ENCODE results near the gene DZIP1L.
A peak's percentile ranks its signal among the peaks of the same experiment; 100 is the strongest.

Gene DZIP1L

GRCh38 chr3:138057384-138057783 is 58.0 kb downstream of the DZIP1L start:
- DNase-seq (ENCODE audit: extremely low read depth, insufficient read length): no peak
- H3K36me3 ChIP-seq (ENCODE audit: control insufficient read depth, insufficient read depth, low read length): no peaks in the 10 kb centered on the region
- TF ChIP-seq, protein P1, sequence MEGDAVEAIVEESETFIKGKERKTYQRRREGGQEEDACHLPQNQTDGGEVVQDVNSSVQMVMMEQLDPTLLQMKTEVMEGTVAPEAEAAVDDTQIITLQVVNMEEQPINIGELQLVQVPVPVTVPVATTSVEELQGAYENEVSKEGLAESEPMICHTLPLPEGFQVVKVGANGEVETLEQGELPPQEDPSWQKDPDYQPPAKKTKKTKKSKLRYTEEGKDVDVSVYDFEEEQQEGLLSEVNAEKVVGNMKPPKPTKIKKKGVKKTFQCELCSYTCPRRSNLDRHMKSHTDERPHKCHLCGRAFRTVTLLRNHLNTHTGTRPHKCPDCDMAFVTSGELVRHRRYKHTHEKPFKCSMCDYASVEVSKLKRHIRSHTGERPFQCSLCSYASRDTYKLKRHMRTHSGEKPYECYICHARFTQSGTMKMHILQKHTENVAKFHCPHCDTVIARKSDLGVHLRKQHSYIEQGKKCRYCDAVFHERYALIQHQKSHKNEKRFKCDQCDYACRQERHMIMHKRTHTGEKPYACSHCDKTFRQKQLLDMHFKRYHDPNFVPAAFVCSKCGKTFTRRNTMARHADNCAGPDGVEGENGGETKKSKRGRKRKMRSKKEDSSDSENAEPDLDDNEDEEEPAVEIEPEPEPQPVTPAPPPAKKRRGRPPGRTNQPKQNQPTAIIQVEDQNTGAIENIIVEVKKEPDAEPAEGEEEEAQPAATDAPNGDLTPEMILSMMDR (IDR thresholded peaks at IDR 0.05; ENCODE audit: insufficient read depth, low read length, poor library complexity, severe bottlenecking): no peak
- H3K27me3 ChIP-seq (replicated peaks; ENCODE audit: control insufficient read depth, insufficient read depth, low read length): no peaks in the 10 kb centered on the region
- H3K4me3 ChIP-seq (replicated peaks; ENCODE audit: low read depth, low read length): no peak overlapping the region

- TF ChIP-seq, protein P1 (IDR thresholded peaks at IDR 0.05; ENCODE audit: insufficient read depth, low read length, poor library complexity, severe bottlenecking): no peak
- no peaks in the 10 kb centered on the region for H3K36me3 ChIP-seq (ENCODE audit: control insufficient read depth, insufficient read depth, low read length)
- H3K4me3 ChIP-seq (replicated peaks; ENCODE audit: low read depth, low read length): no peak overlapping the region
- no peak for DNase-seq (ENCODE audit: extremely low read depth, insufficient read length)
- H3K27me3 ChIP-seq (replicated peaks; ENCODE audit: control insufficient read depth, insufficient read depth, low read length): no peaks in the 10 kb centered on the region
Observed at GRCh38 chr3:138054057-138054456, 61.4 kb downstream of the DZIP1L start.

- no peaks in the 10 kb centered on the region for H3K36me3 ChIP-seq (ENCODE audit: control insufficient read depth, insufficient read depth, low read length)
- H3K27me3 ChIP-seq (replicated peaks; ENCODE audit: control insufficient read depth, insufficient read depth, low read length): no peaks in the 10 kb centered on the region
- TF ChIP-seq, protein P1 (IDR thresholded peaks at IDR 0.05; ENCODE audit: insufficient read depth, low read length, poor library complexity, severe bottlenecking): peak; percentile 82
- no peak for DNase-seq (ENCODE audit: extremely low read depth, insufficient read length)
- no peak overlapping the region for H3K4me3 ChIP-seq (replicated peaks; ENCODE audit: low read depth, low read length)
Observed at GRCh38 chr3:138051947-138052802, 63.2 kb downstream of the DZIP1L start.

DNA sequence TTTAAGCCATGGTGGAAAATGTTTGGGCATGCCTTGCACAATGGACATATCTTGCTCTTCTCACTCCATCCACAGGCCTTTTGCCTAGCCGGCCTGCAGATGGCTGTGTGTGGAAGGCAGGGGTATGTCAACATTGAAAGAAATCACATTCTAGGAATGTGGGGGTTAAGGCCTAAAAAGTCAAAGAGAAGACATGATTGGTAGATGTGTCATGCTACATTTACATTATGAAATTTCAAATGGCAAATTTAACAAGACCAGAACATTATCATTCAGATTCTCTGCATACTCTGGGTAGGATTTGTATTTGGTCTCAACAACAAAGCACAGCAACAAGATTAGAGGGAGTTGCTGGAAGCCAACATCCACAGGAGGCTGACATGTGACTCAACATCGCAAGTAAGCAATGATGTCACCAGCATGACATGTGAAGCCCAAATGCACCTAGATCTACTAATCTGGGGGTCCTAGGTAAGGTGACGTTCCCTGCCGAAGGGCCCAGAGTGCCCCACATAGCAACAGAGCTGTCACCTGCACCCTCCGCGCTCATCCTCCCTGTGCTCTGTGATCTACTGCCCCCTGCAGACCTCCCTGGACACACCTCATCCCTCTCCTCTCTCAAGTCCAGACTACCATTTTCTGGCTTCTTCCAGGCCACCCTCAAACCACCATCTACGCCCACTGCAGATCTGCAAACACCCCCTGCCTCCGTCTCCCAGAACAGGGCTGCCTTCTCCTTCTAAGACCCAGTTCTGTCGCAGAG is 66.1 kb downstream of the DZIP1L start:
- no peak for DNase-seq (ENCODE audit: extremely low read depth, insufficient read length)
- TF ChIP-seq, protein P1 (IDR thresholded peaks at IDR 0.05; ENCODE audit: insufficient read depth, low read length, poor library complexity, severe bottlenecking): peak; percentile 30

GRCh38 chr3:138047596-138048158 is 67.7 kb downstream of the DZIP1L start:
- no peak for DNase-seq (ENCODE audit: extremely low read depth, insufficient read length)
- Histone ChIP-seq H3K4me3 (replicated peaks; ENCODE audit: low read depth, low read length) (no peak overlapping the region), H3K36me3 (ENCODE audit: control insufficient read depth, insufficient read depth, low read length) (no peaks in the 10 kb centered on the region), H3K27me3 (replicated peaks; ENCODE audit: control insufficient read depth, insufficient read depth, low read length) (no peaks in the 10 kb centered on the region)
- TF ChIP-seq, protein P1 (IDR thresholded peaks at IDR 0.05; ENCODE audit: insufficient read depth, low read length, poor library complexity, severe bottlenecking): no peak

More for the DNA sequence above, 66.1 kb downstream of the DZIP1L start:
- H3K4me3 ChIP-seq (replicated peaks; ENCODE audit: low read depth, low read length): no peak overlapping the region
- H3K27me3 ChIP-seq (replicated peaks; ENCODE audit: control insufficient read depth, insufficient read depth, low read length): no peaks in the 10 kb centered on the region
- no peaks in the 10 kb centered on the region for H3K36me3 ChIP-seq (ENCODE audit: control insufficient read depth, insufficient read depth, low read length)

All from GM06990 (cell line).